GM18519 (cell line): Measurements from ENCODE around the gene E2F4.

Experiments
- ATAC-seq: cut with Tn5 transposase; IDR thresholded peaks from one replicate; pipeline ENCODE4 v1.9.1; 2021; ENCODE audit warnings: mild to moderate bottlenecking, moderate library complexity; ENCODE audit not compliant: unreplicated experiment, low FRiP score

E2F4 gene

DNA sequence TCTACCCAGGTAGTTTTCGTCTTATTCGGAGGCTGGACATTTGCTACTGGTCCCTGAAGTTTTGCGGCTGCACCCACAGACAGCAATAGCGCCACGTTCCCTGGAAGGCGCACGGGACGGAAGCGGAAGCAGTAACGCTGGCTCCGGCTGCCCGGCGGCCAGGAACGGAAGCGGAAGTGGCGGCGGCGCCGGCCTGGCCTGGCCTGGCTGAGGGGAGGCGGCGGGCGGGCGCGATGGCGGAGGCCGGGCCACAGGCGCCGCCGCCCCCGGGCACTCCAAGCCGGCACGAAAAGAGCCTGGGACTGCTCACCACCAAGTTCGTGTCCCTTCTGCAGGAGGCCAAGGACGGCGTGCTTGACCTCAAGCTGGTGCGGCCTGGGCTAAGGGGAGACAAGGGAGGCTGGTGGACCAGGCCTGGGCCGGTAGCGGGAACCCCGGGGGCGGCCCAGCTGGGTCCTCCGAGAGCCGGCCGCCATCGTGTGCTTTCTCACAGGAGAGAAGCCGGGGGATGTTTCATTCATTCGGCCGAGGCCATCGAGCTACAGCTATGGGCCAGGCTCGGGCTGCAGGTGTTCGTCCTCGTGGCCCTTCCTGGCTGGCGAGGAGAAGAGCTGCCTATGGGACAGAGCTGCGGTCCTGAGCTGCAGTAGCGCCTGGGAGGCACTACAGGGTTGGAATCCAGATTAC, at the start of gene E2F4:
Gene E2F4, plus strand, starts transcription at position 161 of the 687 bp plus-strand sequence. Its CDS starts 73 bp downstream, at position 234.
- ATAC-seq: peak; percentile 68

DNA sequence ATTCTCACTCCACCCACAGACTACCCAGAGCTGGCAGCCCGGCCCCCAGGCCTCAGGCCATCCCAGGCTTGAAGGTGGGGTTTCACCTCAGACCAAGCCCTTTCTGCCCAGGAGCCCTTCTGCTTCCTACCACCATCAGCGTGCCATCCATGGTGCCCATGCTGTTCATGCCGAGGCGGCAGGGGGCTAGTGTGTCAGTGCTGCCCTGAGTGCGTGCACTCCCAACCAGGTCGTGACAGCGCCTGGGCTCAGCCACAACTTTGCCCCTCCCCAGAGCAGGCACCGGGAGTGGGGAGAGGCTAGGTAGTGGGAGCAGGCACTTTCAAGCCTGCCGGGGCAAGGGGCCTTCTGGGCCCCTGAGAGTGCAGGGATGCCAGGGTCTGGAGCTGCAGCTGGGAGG, 49.6 kb upstream of the E2F4 start:
- ATAC-seq: no peak

GRCh38 chr16:67144943-67145342, 47.0 kb upstream of the E2F4 start:
- no peak for ATAC-seq

DNA sequence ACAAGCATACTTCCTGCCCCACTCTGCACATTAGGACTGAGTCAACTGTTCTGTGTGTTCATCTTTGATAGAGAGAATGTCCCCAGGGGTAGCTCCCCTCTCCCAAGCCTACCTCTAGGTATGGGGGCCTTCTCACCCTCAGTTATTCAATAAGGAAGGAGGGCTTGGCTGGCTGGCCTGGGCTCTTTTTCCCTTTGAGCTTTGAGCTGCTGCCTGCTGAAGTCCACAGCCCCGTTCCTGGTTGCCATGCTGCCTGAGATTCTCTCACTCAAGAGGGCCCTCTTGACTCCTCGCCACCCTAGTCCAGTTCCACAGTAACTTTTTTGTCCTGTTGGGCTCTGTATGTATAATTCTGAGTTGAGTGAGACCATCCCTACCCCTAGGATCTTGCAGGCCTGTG, 46.2 kb upstream of the E2F4 start:
- ATAC-seq: no peak

GRCh38 chr16:67146523-67147357, 45.2 kb upstream of the E2F4 start:
- no peak for ATAC-seq

DNA sequence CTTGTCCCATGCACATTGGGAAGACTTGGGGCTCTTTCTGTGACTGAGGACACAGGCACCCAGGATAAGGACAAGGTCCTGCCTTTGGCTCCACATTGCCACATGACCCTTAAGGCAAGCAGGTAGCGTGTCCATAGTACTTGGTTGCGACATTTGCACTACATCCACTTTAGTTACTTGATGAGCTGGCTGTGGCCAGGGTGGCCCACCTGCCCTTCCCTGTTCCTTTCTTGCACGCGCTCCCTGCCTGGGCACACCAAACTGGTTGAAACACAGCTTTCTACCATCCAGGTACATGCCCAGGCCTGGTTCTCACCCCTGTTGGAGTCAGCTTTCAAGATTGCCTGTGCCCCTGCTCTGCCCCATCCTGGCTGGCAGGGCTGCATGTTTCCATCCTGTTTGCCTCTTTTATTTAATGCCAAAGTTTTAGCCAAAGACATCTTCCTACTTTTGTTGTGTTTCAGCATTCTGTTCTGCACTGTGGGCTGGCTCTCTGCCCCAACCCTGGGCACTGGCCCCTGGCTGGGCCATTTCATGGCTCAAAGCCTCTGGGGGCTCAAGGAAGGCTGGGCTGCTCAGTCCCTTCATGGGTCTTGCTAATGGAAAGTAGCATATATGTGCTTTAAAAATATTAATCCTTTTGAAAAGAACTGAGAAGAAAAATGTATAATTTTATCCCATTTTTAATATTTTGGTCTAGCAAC, 44.4 kb upstream of the E2F4 start:
- ATAC-seq: no peak

- ATAC-seq: no peak
These were observed 43.7 kb upstream of the E2F4 start for GRCh38 chr16:67148221-67148620.

- ATAC-seq: no peak
These were observed 43.2 kb upstream of the E2F4 start for GRCh38 chr16:67148656-67149275.

- no peak for ATAC-seq
These were observed 42.5 kb upstream of the E2F4 start for GRCh38 chr16:67149276-67150046.

DNA sequence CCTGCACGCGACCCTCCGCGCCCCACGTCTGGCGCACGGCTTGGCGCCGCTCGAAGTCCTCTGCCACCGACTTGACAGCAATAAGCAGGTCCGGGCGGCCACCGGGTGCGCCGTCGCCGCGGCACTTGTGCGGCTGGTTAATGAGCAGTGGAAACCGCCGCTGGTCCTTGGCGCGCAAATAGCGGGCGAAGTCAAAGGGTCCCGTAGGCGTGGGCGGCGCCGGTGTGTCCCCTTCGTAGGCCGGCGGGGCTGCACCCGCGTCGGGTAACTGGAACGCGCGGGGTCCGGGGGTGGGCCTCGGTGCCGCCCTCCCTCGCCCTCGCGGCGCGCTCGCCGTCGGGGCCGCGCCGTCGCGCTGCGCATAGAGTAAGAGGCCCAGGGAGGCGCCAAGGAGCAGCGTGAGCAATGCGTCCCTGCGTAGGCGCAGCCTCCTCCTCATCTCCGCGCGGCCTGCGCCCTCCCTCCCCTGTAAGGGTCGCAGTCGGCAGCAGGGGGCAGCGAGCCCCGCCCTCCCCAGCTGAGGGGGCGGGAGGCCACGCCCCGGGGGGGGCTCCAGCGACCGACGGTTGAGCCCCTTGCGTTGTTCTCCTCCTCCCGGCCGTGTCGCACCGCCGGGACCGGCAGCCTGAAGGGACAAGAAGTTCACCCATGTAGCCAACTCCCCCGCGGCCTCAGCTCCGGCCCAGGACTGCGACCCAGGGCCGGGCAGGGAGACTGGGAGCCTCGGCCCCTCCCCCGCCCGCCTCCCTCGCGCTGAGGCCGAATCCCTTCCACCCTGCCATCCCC, 41.7 kb upstream of the E2F4 start:
- ATAC-seq: no peak

DNA sequence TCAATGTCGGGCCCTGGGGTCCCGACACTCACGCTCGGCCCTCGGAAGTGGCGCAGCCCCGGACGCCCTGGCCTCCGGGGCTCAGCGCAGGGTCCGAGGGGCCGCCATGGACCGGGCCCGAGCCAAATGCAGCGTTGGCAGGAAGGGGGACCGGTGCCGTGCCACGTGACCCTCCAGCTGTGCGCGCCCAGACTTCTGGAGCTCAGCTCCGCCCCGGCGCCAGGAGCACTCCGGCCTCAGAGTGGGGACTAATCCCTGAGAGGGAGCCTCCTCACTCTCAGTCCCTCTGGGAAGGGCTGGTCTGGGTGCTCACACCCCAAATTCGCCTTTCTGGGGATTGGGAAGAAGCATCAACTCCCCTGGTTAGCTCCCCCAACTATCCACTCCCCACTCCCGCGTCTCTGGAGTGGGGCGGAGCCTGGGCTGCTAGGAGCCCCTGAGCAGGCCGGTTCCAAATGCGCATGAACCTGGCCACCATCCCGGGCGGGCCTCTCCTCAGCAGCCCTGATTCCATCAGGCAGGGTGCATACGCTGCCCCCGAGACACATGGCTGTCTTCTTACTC, 41.0 kb upstream of the E2F4 start, which contains the start of gene B3GNT9:
Gene B3GNT9, minus strand, starts transcription at position 166 of the 564 bp plus-strand sequence. CDS start 513 bp downstream, outside the sequence.
- ATAC-seq: no peak

DNA sequence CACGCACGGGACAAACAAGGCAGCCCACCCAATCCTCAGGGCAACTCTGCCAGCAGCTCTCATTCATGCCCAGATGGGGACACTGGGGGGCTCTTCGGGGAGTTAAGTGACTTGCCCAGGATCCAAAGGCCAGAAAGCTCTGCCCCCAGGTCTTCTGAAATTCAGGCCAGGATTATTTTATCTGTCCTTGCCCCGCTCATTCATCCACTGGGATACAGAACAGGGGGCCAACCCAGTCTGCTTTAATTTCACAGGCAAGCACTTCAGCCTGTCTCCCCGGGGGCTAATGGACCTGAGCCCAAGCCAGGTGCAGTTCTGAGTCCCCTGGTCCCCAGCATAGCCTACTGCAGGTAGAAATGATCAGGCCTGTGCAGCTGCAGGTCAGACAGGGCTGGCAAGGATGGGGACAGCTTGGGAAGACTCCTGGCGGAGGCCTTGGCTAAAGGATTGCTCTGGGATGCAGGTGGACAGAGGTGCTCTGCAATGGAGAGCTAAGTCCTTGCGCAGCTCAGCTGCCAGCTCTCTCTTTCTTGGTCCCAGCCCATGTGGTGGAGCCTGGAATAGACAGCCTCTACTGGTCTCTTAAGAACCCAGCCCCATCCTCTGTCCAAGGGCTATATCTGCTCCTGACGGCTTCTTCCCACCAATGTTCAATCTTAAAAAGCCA, 40.4 kb upstream of the E2F4 start:
- no peak for ATAC-seq

DNA sequence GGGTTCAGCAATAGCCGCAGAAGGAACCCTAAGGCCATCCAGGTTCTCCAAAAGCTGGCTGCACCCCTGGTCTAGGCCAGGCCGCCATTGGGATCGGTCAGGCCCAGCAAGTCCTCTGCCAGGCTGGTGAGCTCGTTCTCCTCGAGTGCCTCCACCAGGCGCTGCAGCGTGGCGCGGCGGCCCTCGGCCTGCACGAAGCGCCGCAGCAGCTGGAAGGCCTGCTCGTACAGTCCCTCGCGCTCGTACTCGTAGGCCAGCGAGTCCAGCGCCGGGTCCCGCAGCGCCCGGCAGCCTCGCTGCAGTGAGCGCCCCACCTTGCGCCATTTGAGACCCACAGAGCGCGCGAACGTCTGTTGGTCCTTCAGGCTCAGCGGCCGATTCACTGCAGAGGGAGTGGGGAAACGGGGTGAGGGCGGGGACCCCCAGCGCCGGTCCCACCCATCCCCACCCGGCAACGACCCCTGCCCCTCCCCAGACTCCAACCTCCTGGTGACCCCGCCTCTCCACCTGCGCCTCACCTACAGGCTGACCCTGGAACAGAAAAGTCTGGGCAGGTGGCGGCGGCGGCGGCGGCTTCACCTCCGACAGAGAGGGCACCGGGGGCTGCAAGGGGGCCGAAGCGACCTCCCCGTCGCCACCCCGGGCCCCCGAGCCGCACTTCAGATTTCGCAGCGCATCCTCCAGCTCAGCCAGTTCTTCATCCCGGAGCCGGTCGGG, 37.2 kb upstream of the E2F4 start:
- ATAC-seq: no peak

GRCh38 chr16:67155295-67156142, 36.4 kb upstream of the E2F4 start:
- ATAC-seq: no peak

GRCh38 chr16:67156143-67156844, 35.7 kb upstream of the E2F4 start:
- no peak for ATAC-seq

DNA sequence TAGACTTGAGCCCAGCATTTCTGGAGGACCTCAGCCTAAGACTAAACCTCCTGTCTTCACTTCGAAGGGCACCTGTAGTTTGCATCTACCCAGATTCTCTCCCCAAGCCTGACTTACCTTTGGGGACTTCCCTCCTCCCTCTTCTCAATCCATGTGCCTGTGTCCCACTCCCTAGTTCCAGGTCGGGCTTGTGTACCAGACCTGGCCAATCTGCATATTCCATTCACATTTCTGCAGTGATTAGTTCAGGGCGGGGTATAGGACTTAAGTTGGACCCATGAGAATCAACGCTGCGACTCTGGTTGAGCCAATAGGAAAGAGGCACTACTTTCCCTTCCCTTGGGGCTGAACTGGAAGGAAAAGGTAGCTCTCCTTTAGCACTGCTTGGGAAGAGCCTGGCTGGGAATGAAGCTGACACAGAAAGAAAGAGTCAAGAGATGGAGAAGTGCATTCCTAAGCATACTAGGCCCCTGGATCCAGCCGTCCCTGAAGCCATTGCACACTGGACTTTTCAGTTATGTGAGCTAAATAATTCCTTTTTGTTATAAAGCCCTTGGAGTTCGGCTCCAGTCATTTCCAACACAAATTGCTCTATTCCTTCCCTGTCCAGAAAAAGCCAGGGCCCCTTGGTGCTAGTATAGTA, 34.7 kb upstream of the E2F4 start:
- ATAC-seq: no peak
